Measurements from ENCODE around the gene ACADL. TPM values are rescaled to one million over a fixed set of nuclear protein-coding genes. Genes with fewer than 3 reads are reported as not detected.

The ACADL gene
- total and polyA plus RNA-seq, 2 of the 13 experiments (the other 11 are each of a cell fraction or from before 2014, with no cell fraction given): not detected

DNA sequence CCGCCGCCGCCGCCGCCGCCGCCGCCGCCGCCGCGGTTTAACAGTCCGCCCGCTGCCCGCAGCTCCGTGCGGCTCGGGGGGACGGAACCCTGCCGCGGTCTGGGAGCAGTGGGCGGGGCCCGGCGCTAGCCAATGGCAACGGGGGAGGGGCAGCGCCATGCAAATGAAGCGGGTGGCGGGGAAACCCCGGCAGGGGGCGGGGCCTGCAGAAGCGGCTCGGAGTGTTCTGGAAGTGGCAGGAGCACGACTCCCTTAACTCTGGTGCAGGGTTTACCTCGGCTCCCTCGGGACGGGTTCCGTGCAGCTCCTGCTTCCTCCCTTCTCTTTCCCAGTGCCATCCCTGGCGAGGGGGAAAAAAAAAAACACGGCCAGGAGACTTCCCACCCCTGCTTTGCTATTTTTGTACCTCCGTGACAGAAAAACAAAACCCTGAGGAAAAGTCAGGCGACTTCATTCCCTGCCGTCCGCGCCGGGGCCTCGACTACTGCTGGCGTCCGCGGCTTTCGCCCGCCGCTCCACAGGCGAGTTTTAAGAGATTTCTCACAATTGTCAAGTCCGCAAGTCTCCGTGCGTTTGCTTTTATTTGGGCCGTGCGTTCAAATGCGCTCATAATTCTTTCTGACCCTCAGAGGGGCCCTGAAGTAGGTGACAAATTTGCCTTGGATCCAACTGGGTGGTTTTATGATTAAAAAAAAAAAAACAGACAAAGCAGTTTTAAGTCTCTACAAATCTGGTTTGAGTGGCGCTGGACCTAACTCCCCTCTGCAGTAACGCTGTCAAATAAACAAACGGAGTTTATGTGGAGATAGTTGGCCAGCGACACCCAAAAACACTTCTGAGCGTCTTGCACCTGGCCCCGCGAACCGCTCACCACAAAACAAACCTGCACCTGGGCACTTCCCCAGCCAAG is 53.7 kb downstream of the ACADL start, which contains the start of gene KANSL1L (continued):
- TF ChIP-seq, protein P1, sequence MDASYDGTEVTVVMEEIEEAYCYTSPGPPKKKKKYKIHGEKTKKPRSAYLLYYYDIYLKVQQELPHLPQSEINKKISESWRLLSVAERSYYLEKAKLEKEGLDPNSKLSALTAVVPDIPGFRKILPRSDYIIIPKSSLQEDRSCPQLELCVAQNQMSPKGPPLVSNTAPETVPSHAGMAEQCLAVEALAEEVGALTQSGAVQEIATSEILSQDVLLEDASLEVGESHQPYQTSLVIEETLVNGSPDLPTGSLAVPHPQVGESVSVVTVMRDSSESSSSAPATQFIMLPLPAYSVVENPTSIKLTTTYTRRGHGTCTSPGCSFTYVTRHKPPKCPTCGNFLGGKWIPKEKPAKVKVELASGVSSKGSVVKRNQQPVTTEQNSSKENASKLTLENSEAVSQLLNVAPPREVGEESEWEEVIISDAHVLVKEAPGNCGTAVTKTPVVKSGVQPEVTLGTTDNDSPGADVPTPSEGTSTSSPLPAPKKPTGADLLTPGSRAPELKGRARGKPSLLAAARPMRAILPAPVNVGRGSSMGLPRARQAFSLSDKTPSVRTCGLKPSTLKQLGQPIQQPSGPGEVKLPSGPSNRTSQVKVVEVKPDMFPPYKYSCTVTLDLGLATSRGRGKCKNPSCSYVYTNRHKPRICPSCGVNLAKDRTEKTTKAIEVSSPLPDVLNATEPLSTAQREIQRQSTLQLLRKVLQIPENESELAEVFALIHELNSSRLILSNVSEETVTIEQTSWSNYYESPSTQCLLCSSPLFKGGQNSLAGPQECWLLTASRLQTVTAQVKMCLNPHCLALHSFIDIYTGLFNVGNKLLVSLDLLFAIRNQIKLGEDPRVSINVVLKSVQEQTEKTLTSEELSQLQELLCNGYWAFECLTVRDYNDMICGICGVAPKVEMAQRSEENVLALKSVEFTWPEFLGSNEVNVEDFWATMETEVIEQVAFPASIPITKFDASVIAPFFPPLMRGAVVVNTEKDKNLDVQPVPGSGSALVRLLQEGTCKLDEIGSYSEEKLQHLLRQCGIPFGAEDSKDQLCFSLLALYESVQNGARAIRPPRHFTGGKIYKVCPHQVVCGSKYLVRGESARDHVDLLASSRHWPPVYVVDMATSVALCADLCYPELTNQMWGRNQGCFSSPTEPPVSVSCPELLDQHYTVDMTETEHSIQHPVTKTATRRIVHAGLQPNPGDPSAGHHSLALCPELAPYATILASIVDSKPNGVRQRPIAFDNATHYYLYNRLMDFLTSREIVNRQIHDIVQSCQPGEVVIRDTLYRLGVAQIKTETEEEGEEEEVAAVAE (CRISPR knock-in tag; IDR thresholded peaks at IDR 0.05; ENCODE audit: borderline replicate concordance): no peak
- no peak for TF ChIP-seq GATA4 (IDR thresholded peaks at IDR 0.05; ENCODE audit: borderline replicate concordance, low read depth)
- no peak for TF ChIP-seq ZNF33A (CRISPR knock-in tag; IDR thresholded peaks at IDR 0.05; ENCODE audit: borderline replicate concordance)
- TF ChIP-seq, protein P2, sequence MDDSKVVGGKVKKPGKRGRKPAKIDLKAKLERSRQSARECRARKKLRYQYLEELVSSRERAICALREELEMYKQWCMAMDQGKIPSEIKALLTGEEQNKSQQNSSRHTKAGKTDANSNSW (CRISPR knock-in tag; IDR thresholded peaks at IDR 0.05; ENCODE audit: borderline replicate concordance): no peak
- TF ChIP-seq RCOR2 (CRISPR knock-in tag; IDR thresholded peaks at IDR 0.05): peak; percentile 41; the same call in 1 of the 2 replicates
- no peak; the same call in 1 of the 2 replicates for TF ChIP-seq ZNF367 (CRISPR knock-in tag; IDR thresholded peaks at IDR 0.05; ENCODE audit: borderline replicate concordance)
- TF ChIP-seq, protein P3, sequence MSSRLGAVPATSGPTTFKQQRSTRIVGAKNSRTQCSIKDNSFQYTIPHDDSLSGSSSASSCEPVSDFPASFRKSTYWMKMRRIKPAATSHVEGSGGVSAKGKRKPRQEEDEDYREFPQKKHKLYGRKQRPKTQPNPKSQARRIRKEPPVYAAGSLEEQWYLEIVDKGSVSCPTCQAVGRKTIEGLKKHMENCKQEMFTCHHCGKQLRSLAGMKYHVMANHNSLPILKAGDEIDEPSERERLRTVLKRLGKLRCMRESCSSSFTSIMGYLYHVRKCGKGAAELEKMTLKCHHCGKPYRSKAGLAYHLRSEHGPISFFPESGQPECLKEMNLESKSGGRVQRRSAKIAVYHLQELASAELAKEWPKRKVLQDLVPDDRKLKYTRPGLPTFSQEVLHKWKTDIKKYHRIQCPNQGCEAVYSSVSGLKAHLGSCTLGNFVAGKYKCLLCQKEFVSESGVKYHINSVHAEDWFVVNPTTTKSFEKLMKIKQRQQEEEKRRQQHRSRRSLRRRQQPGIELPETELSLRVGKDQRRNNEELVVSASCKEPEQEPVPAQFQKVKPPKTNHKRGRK (CRISPR knock-in tag; IDR thresholded peaks at IDR 0.05): no peak; the same call in 1 of the 2 replicates
- no peak for TF ChIP-seq RBAK (CRISPR knock-in tag; IDR thresholded peaks at IDR 0.05)
- no peak for TF ChIP-seq SIX4 (CRISPR knock-in tag; IDR thresholded peaks at IDR 0.05)
- no peak for TF ChIP-seq ZNF496 (CRISPR knock-in tag; IDR thresholded peaks at IDR 0.05; ENCODE audit: insufficient replicate concordance)
- TF ChIP-seq KDM2A (CRISPR knock-in tag; IDR thresholded peaks at IDR 0.05; ENCODE audit: borderline replicate concordance, low read depth): peak; percentile 61
- TF ChIP-seq ZNF44 (CRISPR knock-in tag; IDR thresholded peaks at IDR 0.05): no peak
- peak; percentile 9 for TF ChIP-seq AGO2 (optimal IDR thresholded peaks at IDR 0.05; ENCODE audit: low read depth, low read length)
- no peak for TF ChIP-seq ZNF180 (CRISPR knock-in tag; IDR thresholded peaks at IDR 0.05; ENCODE audit: borderline replicate concordance, low read depth)
- TF ChIP-seq, protein P4, sequence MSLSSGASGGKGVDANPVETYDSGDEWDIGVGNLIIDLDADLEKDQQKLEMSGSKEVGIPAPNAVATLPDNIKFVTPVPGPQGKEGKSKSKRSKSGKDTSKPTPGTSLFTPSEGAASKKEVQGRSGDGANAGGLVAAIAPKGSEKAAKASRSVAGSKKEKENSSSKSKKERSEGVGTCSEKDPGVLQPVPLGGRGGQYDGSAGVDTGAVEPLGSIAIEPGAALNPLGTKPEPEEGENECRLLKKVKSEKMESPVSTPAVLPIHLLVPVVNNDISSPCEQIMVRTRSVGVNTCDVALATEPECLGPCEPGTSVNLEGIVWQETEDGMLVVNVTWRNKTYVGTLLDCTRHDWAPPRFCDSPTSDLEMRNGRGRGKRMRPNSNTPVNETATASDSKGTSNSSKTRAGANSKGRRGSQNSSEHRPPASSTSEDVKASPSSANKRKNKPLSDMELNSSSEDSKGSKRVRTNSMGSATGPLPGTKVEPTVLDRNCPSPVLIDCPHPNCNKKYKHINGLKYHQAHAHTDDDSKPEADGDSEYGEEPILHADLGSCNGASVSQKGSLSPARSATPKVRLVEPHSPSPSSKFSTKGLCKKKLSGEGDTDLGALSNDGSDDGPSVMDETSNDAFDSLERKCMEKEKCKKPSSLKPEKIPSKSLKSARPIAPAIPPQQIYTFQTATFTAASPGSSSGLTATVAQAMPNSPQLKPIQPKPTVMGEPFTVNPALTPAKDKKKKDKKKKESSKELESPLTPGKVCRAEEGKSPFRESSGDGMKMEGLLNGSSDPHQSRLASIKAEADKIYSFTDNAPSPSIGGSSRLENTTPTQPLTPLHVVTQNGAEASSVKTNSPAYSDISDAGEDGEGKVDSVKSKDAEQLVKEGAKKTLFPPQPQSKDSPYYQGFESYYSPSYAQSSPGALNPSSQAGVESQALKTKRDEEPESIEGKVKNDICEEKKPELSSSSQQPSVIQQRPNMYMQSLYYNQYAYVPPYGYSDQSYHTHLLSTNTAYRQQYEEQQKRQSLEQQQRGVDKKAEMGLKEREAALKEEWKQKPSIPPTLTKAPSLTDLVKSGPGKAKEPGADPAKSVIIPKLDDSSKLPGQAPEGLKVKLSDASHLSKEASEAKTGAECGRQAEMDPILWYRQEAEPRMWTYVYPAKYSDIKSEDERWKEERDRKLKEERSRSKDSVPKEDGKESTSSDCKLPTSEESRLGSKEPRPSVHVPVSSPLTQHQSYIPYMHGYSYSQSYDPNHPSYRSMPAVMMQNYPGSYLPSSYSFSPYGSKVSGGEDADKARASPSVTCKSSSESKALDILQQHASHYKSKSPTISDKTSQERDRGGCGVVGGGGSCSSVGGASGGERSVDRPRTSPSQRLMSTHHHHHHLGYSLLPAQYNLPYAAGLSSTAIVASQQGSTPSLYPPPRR (CRISPR knock-in tag; IDR thresholded peaks at IDR 0.05; ENCODE audit: borderline replicate concordance): no peak
- no peak for TF ChIP-seq NCOA1 (CRISPR knock-in tag; IDR thresholded peaks at IDR 0.05)
- TF ChIP-seq ZNF883 (CRISPR knock-in tag; IDR thresholded peaks at IDR 0.05; ENCODE audit: not compliant biosample characterization): peak; percentile 78

All from HepG2 (cell line).